HG03432 (cell line): Measurements from ENCODE around the gene ODR4.
"Not testable (repeated sequence)": the region's sequence is repeated elsewhere in the genome, so short reads cannot be mapped to it uniquely, and the experiment has no call there.

Experiments
- ATAC-seq: cut with Tn5 transposase; IDR thresholded peaks from one replicate; pipeline ENCODE4 v1.9.1; 2021; ENCODE audit warnings: mild to moderate bottlenecking, moderate library complexity; ENCODE audit not compliant: unreplicated experiment

ODR4 gene

GRCh38 chr1:186375152-186375928 lies at the start of gene ODR4, which contains the start of gene TPR:
Gene ODR4 (plus strand): TSS chr1:186375838. CDS start chr1:186379786, 3,948 bp downstream.
Gene TPR (minus strand): TSS chr1:186375253. CDS start chr1:186375028, 225 bp downstream.
- peak; percentile 84 for ATAC-seq

DNA sequence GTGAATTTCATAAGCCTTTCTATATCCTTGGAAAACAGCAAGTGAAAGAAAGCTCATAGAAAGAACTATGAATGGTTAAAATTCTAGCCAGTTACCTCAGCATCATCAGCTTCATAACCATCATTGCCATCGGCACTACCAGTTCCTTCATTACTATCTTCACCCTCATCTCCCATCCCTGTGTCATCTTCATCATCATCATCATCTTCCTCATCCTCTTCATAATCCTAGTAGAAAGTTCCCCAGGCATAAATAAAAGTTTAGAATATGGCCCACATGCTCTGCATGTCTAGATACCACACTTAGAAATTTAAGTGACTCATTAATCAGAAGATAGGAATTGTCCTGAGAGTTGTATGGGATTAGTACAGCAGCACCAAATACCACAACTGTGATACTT lies 49.6 kb upstream of the ODR4 start:
- ATAC-seq = no peak

DNA sequence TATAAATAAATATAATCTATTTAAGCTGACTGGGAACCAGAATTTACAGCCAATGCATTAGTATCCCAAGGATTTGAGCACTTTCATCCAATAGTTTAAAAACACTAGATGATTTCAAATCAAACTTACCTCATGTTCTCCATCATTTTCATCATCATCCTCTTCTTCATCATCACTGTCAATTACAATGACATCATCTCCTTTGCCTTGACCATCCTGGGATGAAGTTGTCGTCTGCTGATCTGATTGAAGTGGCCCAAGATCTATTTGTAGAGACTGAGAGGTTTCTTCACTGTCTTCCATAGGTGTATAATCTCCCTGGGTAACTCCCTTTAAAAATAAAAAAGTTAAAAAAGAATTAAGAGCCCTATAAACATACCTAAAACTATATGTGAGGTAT lies 48.3 kb upstream of the ODR4 start:
- no peak for ATAC-seq

GRCh38 chr1:186330758-186331157 lies 44.9 kb upstream of the ODR4 start:
- no peak for ATAC-seq

DNA sequence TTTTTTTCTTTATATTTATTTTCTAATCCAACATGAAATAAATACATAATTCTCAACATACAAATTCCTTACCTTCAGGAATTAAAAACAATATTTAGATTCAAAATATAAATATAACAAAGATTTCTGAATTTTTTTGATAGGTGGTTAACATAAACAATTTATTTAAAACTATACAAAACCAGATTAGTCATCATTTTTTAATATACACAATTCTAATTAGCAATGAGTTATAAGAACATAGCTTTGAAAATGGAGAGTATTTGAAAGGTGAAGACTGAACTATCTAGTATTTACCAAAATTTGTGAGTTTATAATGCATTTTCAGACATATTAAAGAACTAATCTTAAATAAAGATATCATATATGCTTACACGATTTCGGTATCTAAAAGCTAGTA lies 38.1 kb upstream of the ODR4 start:
- no peak for ATAC-seq

DNA sequence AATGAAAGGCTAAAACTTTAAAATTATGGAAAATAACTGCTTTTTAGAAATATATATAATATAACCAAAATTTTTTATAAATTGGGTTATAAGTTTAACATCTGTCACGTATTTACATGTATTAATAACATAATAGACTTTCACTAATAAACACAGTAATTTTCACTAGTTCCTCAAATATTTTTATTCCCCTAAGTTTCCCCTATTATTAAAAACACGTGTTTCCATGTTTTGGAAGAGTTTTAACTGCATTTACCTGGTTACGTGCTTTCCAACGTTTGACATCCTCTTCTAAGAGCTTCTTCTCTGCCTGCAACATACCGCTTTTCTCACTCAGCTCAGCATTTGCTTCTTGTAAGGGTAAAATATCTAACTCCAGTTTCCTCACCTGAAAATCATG lies 34.9 kb upstream of the ODR4 start:
- no peak for ATAC-seq

- not testable (repeated sequence) for ATAC-seq
These were observed 27.6 kb upstream of the ODR4 start for GRCh38 chr1:186347837-186348691.

GRCh38 chr1:186374303-186375151 lies 1.1 kb upstream of the ODR4 start:
- peak; percentile 25 for ATAC-seq

DNA sequence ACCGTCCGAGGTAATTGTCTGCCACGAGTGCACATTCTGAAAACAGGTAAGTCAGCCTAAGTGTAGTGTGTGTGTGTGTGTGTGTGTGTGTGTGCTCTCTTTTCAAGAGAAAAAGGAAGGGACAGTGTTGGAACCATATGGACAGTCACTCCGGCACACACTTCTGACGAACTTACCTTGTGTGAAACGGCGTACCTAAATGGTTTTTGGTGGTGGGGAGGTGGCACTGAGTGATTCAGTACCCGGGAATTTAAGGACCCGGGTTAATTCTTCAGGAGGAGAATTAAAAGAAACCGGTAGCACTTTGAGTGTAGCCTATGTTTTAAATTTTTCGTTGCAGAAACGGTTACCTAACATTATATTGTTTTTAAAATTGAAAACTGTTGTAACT lies 286 bp downstream of the ODR4 start:
- no peak for ATAC-seq

DNA sequence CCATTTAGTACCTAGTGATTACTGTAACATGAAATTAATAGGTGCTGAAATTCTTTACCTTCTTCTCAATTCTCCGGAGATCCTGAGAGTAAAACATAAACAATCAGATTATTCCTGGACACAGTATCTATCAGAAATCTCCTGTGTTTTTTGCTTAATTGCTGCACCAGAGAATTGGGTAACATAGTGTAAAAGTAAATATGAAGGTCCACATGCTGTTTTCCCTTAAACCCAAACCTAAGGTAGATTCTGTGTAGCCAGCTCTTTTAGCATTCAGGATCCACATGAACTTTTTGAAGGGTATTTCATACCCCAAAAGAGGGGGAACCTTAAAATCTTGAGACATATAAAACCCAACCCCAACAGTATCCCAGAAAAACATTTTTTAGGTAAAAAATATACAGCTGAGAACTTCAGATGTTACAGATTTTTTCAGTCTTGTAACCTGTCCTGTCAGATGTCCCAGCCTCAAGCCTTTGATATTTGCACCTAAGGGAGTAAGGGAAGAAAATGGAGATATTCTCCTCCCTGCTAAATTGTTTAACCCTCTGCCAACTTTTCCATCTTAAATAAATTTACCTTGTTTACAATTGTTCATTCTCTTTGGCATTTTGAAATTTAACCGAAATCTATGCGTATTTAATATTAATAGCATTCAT lies 11.2 kb downstream of the ODR4 start:
- ATAC-seq = no peak

DNA sequence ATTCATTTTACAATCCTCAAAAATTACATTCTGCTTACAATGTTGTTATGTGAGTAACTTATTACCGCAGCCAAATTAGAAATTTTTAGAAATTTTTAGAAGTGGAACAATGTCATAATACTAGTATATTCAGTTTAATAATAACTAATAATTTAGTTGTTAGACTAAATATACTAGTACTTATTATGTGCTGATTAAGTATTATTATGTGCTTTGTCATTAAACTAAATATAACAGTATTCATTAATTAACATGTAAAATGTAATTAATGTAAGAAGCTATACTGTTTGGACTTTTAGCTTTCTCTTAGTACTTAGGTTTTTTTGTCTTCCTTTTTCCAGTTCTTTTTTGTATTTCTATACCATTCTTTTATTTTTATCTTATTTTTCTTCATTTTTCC lies 15.3 kb downstream of the ODR4 start:
- no peak for ATAC-seq

- ATAC-seq = no peak
These were observed 16.2 kb downstream of the ODR4 start for GRCh38 chr1:186391841-186392240.

GRCh38 chr1:186392711-186393110 lies 17.1 kb downstream of the ODR4 start:
- not testable (repeated sequence) for ATAC-seq

DNA sequence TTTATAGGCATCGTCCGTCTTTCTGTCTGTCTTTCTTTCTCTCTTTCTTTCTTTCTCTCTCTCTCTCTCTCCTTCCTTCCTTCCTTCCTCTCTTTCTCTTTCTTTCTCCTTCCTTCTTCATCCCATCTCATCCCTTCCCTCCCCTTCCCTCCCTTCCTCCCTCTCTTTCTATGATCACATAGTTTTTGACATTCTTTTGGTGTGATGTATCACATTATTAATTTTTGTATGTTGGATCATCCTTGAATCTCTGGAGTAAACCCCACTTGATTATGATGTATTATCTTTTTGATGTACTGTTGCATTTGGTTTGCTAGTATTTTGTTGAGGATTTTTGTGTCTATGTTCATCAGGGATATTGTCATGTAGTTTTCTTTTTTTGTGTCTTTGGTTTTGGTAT lies 25.8 kb downstream of the ODR4 start:
- not testable (repeated sequence) for ATAC-seq

DNA sequence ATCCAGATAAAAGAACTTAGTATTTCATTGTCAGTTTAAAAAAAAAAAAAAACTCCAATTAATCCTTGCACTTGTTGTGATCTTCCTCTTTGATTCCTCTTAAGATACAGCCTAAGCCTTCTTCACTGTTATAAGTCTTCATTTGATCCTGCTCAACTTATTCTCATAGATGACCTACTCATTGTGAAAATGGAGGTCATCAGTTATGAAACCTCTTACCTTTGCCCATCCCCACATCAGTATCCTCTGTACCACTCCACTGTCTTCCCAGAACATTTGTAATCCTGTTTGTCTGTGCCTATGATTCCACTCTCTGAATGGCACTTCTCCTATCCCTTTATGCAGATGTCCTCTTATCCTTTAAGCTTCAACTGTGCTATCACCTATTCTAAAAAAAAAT lies 28.0 kb downstream of the ODR4 start:
- ATAC-seq = no peak

GRCh38 chr1:186404454-186405051 lies 28.9 kb downstream of the ODR4 start:
- ATAC-seq = peak; percentile 47

DNA sequence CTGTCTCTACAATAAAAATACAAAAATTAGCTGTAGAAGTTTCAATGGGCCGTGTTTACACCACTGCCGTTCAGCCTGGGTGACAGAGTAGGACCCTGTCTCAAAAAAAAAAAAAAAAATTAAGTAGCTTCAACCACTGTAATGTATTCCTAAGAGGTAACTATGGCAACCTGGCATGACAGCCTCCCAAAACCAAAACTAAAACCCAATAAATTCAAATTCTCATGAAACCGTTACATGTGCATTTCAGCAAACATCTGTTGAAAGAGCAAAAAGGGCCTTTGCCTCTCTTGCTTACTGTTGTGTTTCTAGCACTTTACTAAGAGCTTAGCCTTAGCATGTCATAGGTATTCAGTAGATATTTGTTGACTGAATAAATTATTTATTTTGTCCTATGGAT lies 33.5 kb downstream of the ODR4 start:
- ATAC-seq = peak; percentile 83

DNA sequence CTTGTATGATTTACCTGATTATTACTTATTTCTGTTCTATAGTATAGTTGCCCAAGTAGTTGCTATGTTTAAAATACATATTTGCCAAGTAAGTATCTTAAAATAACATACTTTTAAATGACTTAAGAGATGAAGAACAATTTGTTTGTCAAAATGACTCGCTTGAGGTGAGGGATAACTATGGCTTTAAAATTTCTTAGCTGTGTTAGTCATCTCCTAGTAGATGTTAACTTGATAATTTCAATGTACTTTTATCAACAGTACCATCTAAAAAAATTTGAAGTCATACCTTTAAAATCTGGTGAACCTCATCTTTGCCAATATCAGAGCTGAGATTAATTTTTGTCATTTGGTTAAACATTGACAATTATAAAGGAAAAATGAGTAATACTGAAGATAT lies 37.7 kb downstream of the ODR4 start:
- ATAC-seq = no peak

DNA sequence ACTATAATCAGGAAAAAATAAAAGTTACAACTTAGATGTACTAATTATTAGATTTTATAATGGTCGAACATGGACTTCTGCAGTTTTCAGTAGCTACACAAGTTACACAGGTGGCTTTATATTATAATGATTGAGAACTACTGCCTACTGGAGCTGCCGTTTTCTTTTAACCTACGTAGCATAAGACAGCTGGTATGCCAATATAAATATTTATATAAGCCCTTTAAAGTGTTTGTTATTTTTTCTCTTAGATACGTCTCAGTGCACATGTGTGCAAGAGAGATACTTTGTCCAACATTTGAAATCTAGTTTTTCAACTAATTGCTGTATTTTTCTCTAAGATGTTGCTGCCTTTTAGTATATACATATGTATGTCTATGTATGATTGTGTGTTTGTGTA lies 42.9 kb downstream of the ODR4 start:
- no peak for ATAC-seq

DNA sequence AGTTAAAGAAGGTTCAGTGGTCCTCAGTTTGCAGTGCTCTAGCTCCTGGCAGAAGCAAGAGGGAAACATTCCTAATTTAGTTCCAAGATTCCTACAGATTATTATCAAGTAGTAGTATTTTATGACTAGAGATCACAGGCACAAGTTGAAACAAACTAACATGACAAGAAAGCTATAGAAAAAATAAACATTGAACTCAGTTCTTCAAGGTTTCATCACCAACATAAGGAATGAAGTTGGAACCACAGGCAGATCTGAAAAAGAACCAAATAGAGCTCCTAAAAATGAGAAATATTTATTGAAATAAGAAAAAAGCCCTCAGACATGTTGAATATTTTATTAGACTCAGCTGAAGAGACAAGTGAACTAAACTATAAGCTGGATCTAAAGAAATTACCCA lies 44.7 kb downstream of the ODR4 start:
- no peak for ATAC-seq
